GM21786 (cell line): ENCODE data around the gene CAB39L.

ENCODE experiments used
- ATAC-seq: cut with Tn5 transposase; IDR thresholded peaks from one replicate; pipeline ENCODE4 v1.9.1; 2021; ENCODE audit not compliant: unreplicated experiment

Gene CAB39L

DNA sequence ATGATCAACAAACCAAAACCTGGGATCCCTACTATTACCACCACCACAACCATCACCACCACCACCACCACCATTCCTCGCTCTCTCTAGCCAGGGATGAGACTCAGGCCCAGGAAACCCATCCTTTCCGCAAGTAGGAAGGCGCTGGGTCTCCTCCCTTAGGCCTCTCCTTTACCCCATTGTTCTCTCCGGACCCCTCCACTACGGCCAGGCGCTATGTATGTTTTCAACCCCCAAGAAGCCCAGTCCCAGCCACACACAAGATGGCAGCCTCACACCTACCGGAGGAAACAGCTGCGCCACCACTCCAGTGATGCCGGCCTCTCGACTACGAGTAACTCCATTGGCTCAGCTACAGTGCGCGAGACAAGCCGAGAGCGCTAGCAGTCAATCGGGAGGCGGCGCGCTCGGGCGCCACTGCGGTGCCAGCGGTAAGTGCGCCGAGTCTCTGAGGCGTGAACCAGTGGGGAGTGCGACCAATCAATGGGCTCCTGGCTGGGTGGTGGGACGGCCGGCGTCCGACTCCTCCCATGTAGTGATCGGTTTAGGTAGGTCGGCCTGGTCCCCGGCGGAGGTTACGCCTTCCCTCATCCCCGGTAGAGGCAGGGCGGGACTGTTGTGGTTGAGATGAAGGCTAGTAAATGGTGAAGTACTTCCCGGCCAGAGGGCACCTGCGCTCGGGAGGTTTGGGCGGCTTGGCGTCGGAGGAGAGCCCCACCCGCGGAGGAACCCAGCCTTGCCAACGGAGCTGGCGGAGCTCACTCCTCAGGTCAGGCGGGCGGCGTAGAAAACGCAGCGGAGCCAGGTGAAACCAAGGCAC is at the start of gene CAB39L, which contains the start of gene SETDB2:
TSS of gene CAB39L (minus strand) at position 361 of the 820 bp plus-strand sequence. CDS start 61,154 bp downstream, outside the sequence.
TSS of gene SETDB2 (plus strand) at position 571 of the 820 bp plus-strand sequence. CDS start 7,620 bp downstream, outside the sequence.
- ATAC-seq, result peak; percentile 96

DNA sequence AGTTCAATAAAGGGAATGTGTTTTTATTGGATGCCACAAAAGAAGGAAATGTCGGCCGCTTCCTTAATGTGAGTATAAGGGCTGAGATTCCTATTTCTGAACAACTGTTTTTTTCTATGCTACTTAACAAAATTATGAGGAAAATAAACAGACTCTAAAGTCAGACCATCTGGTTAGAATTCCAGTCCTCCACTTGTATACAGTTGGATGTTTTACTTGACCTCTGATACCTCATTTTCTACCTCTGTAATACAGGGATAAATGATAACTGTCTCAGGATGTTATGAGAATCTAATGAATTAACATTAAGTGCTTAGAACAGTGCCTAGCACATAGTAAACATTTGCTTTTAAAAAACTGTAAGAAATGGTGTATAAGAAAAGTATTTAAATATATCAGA is 44.7 kb upstream of the CAB39L start:
- no peak for ATAC-seq

DNA sequence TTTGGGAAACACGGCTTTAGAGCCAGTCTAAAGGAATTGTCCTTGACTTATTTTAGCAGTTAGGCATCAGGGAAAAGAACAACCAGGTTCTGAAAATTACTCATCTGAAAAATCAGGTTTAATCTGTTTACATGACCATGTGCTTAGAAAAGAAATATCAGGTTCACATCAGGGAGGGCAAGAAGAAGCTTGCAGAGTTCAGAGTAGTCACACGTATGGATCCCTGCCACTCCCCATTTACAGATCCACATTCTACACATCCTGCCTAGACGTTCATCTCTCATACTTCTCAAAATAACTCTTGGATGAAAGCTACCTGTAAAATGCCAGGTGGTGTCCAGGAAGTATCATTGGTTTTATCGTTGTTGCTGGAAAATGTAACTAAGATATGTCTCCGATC is 37.9 kb upstream of the CAB39L start:
- ATAC-seq, result no peak

DNA sequence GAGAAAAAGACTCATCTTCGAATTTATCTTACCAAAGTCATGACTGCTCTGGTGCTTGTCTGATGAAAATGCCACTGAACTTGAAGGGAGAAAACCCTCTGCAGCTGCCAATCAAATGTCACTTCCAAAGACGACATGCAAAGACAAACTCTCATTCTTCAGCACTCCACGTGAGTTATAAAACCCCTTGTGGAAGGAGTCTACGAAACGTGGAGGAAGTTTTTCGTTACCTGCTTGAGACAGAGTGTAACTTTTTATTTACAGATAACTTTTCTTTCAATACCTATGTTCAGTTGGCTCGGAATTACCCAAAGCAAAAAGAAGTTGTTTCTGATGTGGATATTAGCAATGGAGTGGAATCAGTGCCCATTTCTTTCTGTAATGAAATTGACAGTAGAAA is 32.7 kb upstream of the CAB39L start:
- no peak for ATAC-seq

GRCh38 chr13:49472186-49472585 is 28.3 kb upstream of the CAB39L start:
- no peak for ATAC-seq

DNA sequence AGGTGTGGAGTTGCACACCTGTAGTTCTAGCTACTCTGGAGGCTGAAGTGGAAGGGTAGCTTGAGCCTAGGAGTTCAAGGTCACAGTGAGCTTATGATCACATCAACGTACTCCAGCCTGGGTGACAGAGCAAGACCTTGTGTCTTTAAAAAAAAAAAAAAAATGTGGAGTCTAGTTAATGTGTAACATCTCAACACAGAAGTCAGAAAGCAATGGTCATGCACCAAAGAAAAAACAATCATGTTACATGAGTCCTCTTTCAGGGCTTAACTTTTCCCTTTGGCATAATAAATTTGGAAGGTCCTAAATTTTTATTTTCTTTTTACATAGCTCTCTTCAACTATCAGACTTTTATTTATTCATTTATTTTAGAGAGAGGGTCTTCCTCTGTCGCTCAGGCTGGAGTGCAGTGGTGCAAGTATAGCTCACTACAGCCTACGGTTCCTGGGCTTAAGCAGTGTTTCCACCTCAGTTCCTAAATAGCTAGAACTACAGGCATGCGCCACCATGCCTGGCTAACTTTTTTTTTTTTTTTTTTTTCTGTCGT is 22.5 kb upstream of the CAB39L start:
- no peak for ATAC-seq

GRCh38 chr13:49464621-49465325 is 20.9 kb upstream of the CAB39L start:
- ATAC-seq, result no peak

DNA sequence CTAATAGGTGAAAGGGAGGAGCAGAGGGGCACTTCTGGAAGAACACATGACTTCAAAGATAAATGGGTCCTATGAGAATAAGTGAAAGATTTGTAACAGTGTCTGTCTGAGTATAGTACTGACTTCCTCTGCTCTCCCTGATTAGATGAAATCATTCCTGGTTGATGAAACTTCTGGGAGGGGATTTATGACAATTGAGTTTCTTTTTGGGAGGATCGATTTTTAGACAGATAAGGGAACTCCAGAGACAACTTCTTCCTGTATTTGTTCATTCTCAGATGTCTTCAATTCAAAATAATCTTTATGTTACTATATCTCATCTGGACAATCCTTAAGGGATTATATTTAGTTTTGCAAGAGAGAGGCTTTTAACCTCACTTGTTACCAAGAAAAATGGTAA is 20.2 kb upstream of the CAB39L start:
- ATAC-seq, result no peak

- ATAC-seq, result no peak
Observed at GRCh38 chr13:49459580-49459979, 15.7 kb upstream of the CAB39L start.

DNA sequence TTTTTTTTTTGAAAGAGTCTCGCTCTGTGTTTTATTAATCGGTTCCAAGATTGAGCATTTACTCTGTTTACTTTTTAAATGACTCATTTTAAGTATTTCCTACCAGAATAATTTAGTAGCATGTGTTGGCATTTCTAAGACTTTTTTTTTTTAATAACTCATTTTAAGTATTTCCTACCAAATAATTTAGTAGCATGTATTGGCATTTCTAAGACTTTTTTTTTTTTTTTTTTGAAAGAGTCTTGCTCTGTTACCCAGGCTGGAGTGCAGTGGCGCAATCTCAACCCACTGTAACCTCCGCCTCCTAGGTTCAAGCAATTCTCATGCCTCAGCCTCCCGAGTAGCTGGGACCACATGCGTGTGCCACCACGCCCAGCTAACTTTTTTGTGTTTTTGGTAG is 13.4 kb upstream of the CAB39L start:
- no peak for ATAC-seq

DNA sequence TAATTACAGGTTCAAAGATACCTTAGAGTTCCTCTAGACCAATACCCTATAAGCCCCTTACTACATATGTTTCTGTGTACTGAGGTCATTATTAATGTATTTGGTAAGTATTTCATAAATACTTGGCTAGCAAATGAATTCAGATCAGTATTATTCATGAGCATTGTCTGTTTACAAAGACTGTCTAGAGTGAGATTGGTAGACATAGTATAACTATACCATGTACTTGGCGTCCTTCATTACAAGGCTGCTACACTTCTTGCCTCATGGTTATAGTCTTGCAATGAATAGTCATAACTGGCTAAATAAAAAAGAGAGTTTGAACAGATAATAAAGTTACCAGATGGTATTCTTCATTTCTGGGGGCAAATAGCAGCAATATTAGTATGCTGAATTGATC is 12.3 kb upstream of the CAB39L start:
- no peak for ATAC-seq

- ATAC-seq, result no peak
Observed at GRCh38 chr13:49455007-49455398, 11.1 kb upstream of the CAB39L start.

DNA sequence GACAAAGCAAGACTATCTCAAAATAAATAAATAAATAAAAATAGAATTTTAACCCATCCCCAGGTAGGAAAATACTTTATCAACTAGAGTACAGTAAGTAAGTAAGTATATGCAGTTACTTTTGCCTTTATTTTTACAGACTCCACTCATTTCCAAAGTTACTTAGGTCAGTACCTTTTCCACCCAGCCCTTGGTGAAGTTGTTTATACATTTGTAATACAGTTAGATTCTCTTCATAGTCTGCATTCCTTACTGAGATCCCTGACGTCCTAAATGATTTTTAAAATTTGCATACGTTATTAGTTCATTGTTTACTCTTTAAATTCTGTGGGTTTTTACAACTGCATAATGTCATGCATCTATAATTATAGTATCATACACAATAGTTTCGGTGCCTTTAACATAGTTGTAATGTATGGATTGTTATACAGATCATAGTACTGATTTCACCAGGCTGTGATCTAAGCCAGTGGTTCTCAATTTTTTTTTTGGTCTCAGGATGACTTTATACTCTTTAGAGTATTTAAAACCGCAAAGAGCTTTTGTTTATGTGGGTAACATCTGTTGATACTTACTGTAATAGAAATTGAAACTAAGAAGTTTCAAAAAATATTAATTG is 10.6 kb upstream of the CAB39L start:
- peak; percentile 97 for ATAC-seq

GRCh38 chr13:49453465-49453864 is 9.6 kb upstream of the CAB39L start:
- ATAC-seq, result no peak

DNA sequence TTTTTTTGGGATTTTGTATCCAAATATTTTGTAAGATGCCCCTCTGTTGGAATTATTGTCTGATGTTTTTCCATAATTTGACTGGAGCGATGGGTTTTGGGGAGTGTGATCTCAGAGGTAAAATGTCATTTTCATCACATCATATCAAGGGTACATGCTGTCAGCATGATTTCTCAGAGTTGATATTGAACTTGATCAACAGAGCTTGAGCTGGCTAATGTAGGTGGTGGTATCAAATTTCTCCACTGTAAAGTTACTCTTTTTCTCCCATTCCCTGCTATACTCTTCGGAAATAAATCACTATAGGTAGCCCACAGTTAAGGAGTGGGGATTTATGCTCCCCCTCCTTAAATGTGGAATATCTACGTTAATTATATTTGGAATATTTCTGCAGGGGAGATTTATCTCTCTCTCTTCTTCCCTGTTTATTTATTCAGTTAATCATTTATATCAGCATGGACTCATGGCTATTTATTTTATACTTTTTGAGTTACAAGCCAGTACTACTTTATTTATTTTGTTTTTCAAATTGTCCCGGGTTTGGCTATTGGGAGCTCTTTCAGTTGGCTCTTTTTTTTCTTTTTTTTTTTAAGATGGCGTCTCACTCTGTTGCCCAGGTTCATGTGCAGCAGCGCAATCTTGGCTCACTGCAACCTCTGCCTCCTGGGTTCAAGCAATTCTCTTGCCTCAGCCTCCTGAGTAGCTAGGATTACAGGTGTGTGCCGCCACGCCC is 9.0 kb upstream of the CAB39L start:
- no peak for ATAC-seq

- ATAC-seq, result no peak
Observed at GRCh38 chr13:49450105-49450819, 6.4 kb upstream of the CAB39L start.

GRCh38 chr13:49448753-49449152 is 4.9 kb upstream of the CAB39L start:
- no peak for ATAC-seq

DNA sequence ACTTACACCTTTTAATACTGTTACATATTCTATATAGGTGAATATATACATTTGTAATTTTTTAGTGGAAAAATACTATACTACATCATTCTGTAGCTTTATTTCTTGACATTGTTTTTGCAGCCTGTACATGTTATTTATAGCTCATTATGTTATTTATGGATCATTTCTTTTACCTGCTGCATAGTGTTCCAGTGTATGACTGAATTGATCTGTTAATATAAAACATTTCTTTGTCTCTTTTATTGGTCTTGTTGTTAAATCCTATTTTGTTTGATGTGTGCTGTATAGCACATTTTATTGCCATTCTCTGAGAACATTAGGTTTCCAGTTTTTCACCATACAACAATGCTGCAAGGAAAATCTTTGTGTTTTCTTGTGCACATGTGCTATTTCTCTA is 2.6 kb upstream of the CAB39L start:
- ATAC-seq, result no peak

DNA sequence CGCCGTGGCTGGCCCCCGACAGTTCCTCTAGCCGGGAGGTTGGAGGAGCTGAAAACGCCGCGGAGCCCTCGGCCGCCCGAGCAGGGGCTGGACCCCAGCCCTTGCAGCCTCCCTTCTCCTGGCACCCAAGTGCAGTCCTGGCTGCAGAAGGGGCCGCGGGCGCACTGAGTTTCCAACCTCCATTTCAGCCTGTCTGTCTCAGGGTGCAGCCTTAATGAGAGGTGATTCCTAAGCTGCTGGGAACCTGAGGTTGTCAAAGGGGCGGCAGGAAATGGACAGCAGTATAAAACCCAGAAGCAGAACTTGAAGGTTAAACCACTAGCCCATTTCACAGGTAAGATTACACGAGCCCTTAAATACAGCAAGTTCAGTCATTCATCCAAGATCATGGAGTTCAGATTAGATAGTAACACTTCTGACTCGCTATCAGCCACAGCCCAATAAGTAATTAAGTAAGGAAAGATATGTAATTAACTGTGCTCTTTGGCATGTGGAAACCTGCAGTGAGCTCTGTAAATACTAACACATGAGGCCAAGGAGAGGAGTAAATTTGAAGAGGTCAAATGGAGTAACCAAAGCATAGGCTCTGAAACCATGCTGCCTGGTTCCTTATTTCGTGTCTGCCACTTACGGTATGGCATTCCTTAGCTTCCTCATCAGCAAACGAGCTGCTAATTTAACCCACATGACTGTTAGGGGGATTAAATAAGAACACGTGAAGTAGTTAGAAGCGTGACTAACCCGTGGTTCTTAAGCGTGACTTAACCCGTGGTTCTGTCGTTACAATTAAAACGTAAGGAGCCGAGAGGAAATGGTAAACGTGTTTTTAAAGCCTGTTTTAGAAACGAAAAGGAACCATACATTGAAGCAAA is 896 bp upstream of the CAB39L start:
- peak; percentile 6 for ATAC-seq
